Endothelial cell of hepatic sinusoid (primary cell): Measurements from ENCODE around the gene AP1AR.
"Not testable (repeated sequence)": the region's sequence is repeated elsewhere in the genome, so short reads cannot be mapped to it uniquely, and the experiment has no call there.

Source experiments
- in situ Hi-C: cut with HindIII; loops from 2 replicates; pipeline ENCODE4 v1.10.0; 2017; ENCODE audit warnings: low sequenced_read_pairs

AP1AR gene

DNA sequence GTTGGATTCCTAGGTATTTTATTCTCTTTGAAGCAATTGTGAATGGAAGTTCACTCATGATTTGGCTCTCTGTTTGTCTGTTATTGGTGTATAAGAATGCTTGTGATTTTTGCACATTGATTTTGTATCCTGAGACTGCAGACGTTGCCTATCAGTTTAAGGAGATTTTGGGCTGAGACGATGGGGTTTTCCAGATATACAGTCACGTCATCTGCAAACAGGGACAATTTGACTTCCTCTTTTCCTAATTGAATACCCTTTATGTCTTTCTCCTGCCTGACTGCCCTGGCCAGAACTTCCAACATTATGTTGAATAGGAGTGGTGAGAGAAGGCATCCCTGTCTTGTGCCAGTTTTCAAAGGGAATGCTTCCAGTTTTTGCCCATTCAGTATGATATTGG, 73.9 kb downstream of the AP1AR start:
- in situ Hi-C loops = not testable (repeated sequence)

DNA sequence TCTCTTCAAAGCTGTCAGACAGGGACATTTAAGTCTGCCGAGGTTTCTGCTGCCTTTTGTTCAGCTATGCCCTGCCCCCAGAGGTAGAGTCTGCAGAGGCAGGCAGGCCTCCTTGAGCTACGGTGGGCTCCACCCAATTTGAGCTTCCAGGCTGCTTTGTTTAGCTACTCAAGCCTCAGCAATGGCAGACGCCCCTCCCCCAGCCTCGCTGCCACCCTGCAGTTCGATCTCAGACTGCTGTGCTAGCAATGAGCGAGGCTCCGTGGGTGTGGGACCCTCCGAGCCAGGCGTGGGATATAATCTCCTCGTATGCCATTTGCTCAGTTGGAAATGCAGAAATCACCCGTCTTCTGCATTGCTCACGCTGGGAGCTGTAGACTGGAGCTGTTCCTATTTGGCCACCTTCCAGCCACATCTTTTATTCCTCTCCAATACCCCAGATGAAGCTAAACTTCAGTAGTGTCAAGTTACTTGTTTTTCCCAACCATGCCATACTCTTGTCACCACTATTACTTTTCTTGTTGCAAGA, 77.7 kb downstream of the AP1AR start:
- in situ Hi-C loops = not testable (repeated sequence)

DNA sequence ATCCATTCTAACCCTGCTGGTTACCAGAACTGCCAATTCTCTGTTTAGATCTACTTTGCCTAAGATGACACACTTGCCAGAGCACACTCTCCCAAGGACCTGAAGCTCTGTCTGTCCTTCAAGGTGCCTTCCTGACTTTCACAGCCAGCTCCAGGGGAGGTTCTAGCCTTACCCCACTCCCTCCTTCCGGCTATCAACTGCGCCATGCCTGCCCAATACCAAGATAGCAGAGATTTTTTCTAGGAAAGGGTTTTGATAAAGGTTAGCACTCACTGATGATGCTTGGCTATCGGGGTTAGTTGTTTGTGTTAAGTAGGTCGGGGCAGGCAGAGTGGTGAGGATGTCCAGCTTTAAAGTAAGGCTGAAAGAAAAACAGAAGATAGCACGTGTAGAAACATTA, 79.9 kb downstream of the AP1AR start:
- in situ Hi-C loops = no loop called here

DNA sequence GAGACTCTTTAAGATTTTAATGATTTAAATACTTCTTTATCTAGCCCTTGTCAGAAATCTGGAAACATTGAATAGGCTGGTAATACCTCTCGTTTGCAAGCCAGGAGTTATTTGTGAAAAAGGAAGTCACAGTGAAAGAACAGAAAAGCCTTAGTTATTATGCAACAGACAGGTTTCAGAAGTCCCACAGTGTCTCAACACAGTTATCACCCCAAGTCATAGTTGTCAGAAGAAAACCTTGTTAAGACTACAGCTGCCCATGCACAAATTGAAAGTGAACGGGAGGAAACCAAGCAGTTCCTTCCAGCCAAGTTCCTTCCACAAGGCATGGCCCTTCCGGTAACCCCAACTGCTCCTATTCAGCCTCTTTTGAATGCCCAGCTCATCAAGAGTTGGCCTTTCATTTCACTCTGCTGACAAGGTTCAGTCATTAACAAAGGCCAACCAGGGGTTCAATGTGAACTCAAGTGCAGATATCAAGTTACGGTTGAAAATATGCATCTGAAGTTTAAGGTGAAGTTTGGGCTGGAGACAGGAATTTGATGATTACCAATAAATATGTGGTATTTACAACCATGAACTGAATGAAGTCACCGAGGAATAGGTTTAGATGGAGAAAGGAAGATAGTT, 81.1 kb downstream of the AP1AR start:
- in situ Hi-C loops = no loop called here

DNA sequence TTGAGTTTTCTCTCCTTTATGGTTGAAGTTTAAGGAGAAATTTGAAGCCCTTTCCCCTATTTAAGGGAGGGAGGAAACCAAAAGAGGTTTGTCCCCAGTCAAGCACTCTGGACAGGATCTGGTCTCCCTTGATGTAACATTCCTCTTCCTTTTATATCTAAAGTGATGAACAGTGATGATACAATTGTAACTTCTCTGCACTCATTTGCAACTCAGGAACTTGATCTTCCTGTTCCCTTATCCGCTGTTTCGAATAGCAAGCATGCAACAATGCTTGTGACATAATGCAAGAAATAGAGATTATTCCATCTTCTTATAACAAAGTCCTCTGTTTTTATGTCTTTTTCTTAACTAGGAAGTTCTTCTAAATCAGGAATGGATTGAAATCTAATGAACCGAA, 83.9 kb downstream of the AP1AR start:
- in situ Hi-C loops = no loop called here

DNA sequence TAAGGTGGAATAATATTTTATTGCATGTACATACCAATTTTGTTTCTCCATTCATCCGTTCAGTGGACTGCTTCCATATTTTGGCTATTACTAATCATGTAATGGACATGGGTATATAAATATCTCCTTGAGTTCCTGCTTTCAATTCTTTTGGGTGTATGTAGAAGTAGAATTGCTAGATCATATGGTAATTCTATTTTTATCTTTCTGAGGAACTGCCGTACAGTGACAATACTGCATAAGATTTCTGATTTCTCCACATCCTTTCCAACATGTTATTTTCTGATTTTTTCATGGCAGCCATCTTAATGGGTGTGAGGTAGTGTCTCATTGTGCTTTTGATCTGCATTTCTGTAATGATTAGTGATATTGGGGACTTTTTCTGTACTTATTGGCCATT, 84.8 kb downstream of the AP1AR start:
- in situ Hi-C loops = no loop called here

DNA sequence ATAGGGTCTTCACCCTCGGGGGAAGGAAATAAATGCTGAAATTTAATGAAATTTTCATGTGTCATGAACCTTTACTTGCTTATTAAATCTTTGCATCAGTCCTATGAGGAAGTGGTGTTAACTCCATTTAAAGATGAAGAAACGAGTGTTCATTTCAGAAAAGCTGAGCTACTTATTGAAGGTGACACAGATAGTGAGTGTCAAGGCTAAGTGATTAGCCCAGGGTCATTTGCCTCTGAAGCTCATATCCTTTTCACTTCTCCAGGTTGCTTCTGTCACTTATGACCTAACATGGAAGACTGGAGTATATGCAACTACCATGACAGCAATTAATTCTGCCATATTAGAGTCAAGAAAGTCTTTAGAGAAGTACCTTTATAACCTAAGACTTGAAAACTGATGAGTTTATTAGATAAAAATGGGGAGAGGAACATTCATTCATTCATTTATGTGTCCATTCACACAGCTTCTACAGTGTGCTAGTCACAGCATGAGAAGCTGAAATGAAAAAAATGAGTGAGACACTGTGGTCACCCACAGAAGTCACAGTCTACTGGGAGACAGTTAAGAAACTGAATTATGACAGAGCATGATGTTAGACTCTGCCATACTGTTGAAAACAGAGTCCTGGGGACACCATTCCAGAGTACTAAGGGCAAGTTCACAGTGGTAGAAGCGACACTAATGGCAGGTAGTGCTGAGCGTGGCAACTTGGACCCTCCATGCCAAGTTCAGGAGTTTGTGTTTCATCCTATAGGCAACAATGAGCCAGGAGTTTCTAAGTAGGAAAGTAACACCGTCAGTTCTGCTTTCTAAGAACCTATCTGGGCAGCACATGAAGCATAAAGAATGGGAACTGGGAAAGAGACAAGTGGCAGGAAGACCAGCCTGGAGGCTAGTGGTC, 86.9 kb downstream of the AP1AR start:
- in situ Hi-C loops = no loop called here
